GM12878 (cell line): Measurements from ENCODE around the gene REEP5. TPM values are rescaled to one million over a fixed set of nuclear protein-coding genes. Genes with fewer than 3 reads are reported as not detected.

Experiments used
- ATAC-seq: fragments of 200-7000 bp; cut with Tn5 transposase; 3 replicates; pipeline ENCODE4 v1.9.1; 2020; ENCODE audit warnings: mild to moderate bottlenecking, moderate library complexity
- BruUV-seq: library from RNA; stranded (reverse); fragments of 400-500 nt; replicated peaks from 2 replicates; lab custom pipeline; 2021; lab: Mats Ljungman, UMichigan
- CTCF ChIA-PET: fragments of 300-600 bp; sonication (Branson Sonifier 250); formaldehyde crosslinking; extraction: SDS; loops from one replicate; lab custom pipeline; 2021; ENCODE audit warnings: inconsistent platforms; lab: Yijun Ruan, JAX
- POLR2A ChIA-PET: fragments of 350-600 bp; formaldehyde crosslinking; extraction: SDS; loops from one replicate; lab custom pipeline; 2021; ENCODE audit warnings: inconsistent platforms; lab: Charles Lee
- RAD21 ChIA-PET: fragments of 300-600 bp; sonication (Branson Sonifier 250); formaldehyde crosslinking; loops from one replicate; lab custom pipeline; 2023; ENCODE audit warnings: antibody characterized with exemption; ENCODE audit not compliant: unreplicated experiment; lab: Charles Lee
- SMC1A ChIA-PET: fragments of 300-600 bp; sonication (Branson Sonifier 250); formaldehyde crosslinking; loops from one replicate; lab custom pipeline; 2023; ENCODE audit not compliant: unreplicated experiment, uncharacterized antibody; lab: Charles Lee
- DNase-seq: peaks from one replicate; pipeline ENCODE4 v3.0.0-alpha.2; 2011; ENCODE audit warnings: low read depth, low spot score
- FAIRE-seq: peaks from 3 replicates; lab custom pipeline; 2011; peaks lifted over from hg19 to GRCh38; lab: Jason Lieb, UNC
- H2AFZ ChIP-seq: 2 replicates; pipeline ENCODE4 v1.6.0; 2011; ENCODE audit warnings: low read depth, low read length, control low read depth; ENCODE audit not compliant: control insufficient read depth
- H3K27ac ChIP-seq: 2 replicates; pipeline ENCODE4 v1.5.1; 2011; ENCODE audit warnings: control low read depth; ENCODE audit not compliant: control insufficient read depth, insufficient read depth
- H3K27me3 ChIP-seq, 2 experiments: replicated peaks in 1 of 2; 2 replicates each; pipeline versions ENCODE4 v1.6.0 to v1.6.1; 2011; ENCODE audit warnings: low read length in 1 of 2; ENCODE audit not compliant: control insufficient read depth in 2 of 2, insufficient read depth in 2 of 2
- H3K36me3 ChIP-seq, 2 experiments: 2 replicates each; pipeline ENCODE4 v1.5.1; 2011; ENCODE audit warnings: low read length in 1 of 2; ENCODE audit not compliant: control insufficient read depth in 2 of 2, insufficient read depth in 2 of 2
- H3K4me1 ChIP-seq: 2 replicates; pipeline ENCODE4 v1.6.1; 2011; ENCODE audit warnings: mild to moderate bottlenecking, low read length, moderate library complexity, mixed read lengths; ENCODE audit not compliant: control insufficient read depth, insufficient read depth
- H3K4me2 ChIP-seq: 2 replicates; pipeline ENCODE4 v1.6.0; 2011; ENCODE audit warnings: control low read depth; ENCODE audit not compliant: control insufficient read depth, insufficient read depth
- H3K4me3 ChIP-seq: fragments of 200-600 bp; sonication (generic); 2 replicates; pipeline ENCODE4 v1.5.1; 2016
- H3K79me2 ChIP-seq: 2 replicates; pipeline ENCODE4 v1.6.0; 2011; ENCODE audit warnings: low read length; ENCODE audit not compliant: control insufficient read depth, insufficient read depth
- H3K9ac ChIP-seq: 2 replicates; pipeline ENCODE4 v1.8.0; 2011; ENCODE audit warnings: low read length, control low read depth, mixed read lengths; ENCODE audit not compliant: control insufficient read depth, insufficient read depth
- H3K9me3 ChIP-seq: replicated peaks from 3 replicates; pipeline ENCODE4 v1.5.1; 2011; ENCODE audit warnings: mild to moderate bottlenecking, low read length; ENCODE audit not compliant: control insufficient read depth, insufficient read depth
- H4K20me1 ChIP-seq: 2 replicates; pipeline ENCODE4 v1.6.0; 2011; ENCODE audit not compliant: control insufficient read depth, insufficient read depth
- ATF7 ChIP-seq: fragments of 450-650 bp; IDR thresholded peaks from 2 replicates; pipeline ENCODE4 v1.6.1; 2016; ENCODE audit warnings: low read depth, mild to moderate bottlenecking
- CBX5 ChIP-seq: sonication (generic); IDR thresholded peaks from 2 replicates; pipeline ENCODE4 v1.6.1; 2016; ENCODE audit warnings: low read depth, moderate library complexity, mild to moderate bottlenecking, inconsistent platforms
- GATAD2B ChIP-seq: fragments of 450-650 bp; conservative IDR thresholded peaks from 2 replicates; pipeline ENCODE4 v1.6.1; 2017; ENCODE audit warnings: low read depth, mild to moderate bottlenecking, moderate library complexity
- IKZF1 ChIP-seq: fragments of 450-650 bp; conservative IDR thresholded peaks from 2 replicates; pipeline ENCODE4 v1.6.1; 2017; ENCODE audit warnings: antibody characterized with exemption, mild to moderate bottlenecking
- KLF5 ChIP-seq: fragments of 450-650 bp; IDR thresholded peaks from 2 replicates; pipeline ENCODE4 v1.6.1; 2014; ENCODE audit warnings: mild to moderate bottlenecking; ENCODE audit not compliant: partially characterized antibody
- NBN ChIP-seq: fragments of 450-650 bp; IDR thresholded peaks from 2 replicates; pipeline ENCODE4 v1.6.1; 2016
- PAX5 ChIP-seq: IDR thresholded peaks from 2 replicates; pipeline ENCODE4 v1.6.1; 2011; ENCODE audit warnings: low read depth, low read length, borderline replicate concordance
- TBL1XR1 ChIP-seq: IDR thresholded peaks from 2 replicates; pipeline ENCODE4 v1.6.1; 2012; ENCODE audit warnings: low read depth, low read length, improper control_type of control experiment
- ZBTB11 ChIP-seq: fragments of 450-650 bp; formaldehyde crosslinking; IDR thresholded peaks from 2 replicates; pipeline ENCODE4 v1.5.0; 2022; ENCODE audit warnings: mild to moderate bottlenecking, missing genetic modification characterization
- ZNF207 ChIP-seq: fragments of 450-650 bp; IDR thresholded peaks from 2 replicates; pipeline ENCODE4 v1.6.1; 2014; ENCODE audit warnings: antibody characterized with exemption, mild to moderate bottlenecking, borderline replicate concordance
- WGBS: methylation state at CpG from one replicate; pipeline ENCODE4 v1.1.6; 2016; ENCODE audit warnings: low lambda C conversion rate; ENCODE audit not compliant: insufficient replicate concordance, insufficient coverage; ENCODE audit errors: missing lambda C conversion rate; 5-methylcytosine and 5-hydroxymethylcytosine counted together
- in situ Hi-C: fragments of 300-500 bp; cut with MboI; formaldehyde crosslinking; loops from 9 replicates; pipeline ENCODE4 v1.14.3; 2018; ENCODE audit warnings: mixed read lengths
- intact Hi-C: fragments of 100-400 bp; cut with micrococcal nuclease; formaldehyde crosslinking; loops from one replicate; pipeline ENCODE4 v1.14.2; 2022; ENCODE audit not compliant: unreplicated experiment
- polyA plus RNA-seq, 11 experiments: library from polyadenylated mRNA; depleted of rRNA in 4 of 11; unstranded in 6 of 11; stranded (reverse) in 5 of 11; fragments of >200 nt; fragmentation: Nextera tagmentation in 4 of 11; fragmentation: Illumina TruSeq in 1 of 11; extraction: Ambion mirVana in 4 of 11; extraction: Trizol in 1 of 11; gene quantifications; 1 replicate in 1 of 11; 2 replicates in 10 of 11; pipeline versions ENCODE4 v1.2.1 to v1.2.3, GENCODE V29; 2011 to 2016; ENCODE audit warnings: inconsistent platforms in 2 of 11, missing spikeins in 2 of 11, low read depth in 1 of 11
- total RNA-seq, 4 experiments: library from RNA; depleted of rRNA in 3 of 4; stranded (reverse); fragments of >200 nt in 3 of 4; fragmentation: Illumina TruSeq in 1 of 4; extraction: Trizol in 1 of 4; gene quantifications; 2 replicates each; pipeline versions ENCODE4 v1.2.1 to v1.2.3, GENCODE V29; 2013 to 2021

Gene REEP5
- total and polyA plus RNA-seq, 10 of the 15 experiments (the other 5 are each of a cell fraction or from before 2014, with no cell fraction given), result 30.5 to 211 (median 113) TPM

- BruUV-seq, result no TSS peak
- Histone ChIP-seq H3K4me3 (no peak overlapping the region), H3K36me3 (peaks cover 2 to 26% of the 10 kb centered on the region in 2 experiments), H3K4me1 (no peaks in the 10 kb centered on the region), H3K27ac (no peak overlapping the region), H3K27me3 (no peaks in the 10 kb centered on the region), H3K9me3 (no peaks in the 10 kb centered on the region), H3K4me2 (no peak overlapping the region), H2AFZ (no peak overlapping the region), H4K20me1 (no peaks in the 10 kb centered on the region), H3K79me2 (no peaks in the 10 kb centered on the region), H3K9ac (no peak overlapping the region)
- in situ Hi-C loops, result no loop called here
- intact Hi-C loops, result no loop called here
- FAIRE-seq, result no peak
- CTCF ChIA-PET, result no interaction called here
- no peak for TF ChIP-seq GATAD2B
- TF ChIP-seq CBX5, result no peak
- no peak for TF ChIP-seq ZBTB11 (CRISPR knock-in tag)
- TF ChIP-seq NBN, result no peak
- no peak for TF ChIP-seq PAX5
- no peak for TF ChIP-seq KLF5
- no peak for TF ChIP-seq TBL1XR1
- TF ChIP-seq IKZF1, result no peak
- no peak for TF ChIP-seq ATF7
- TF ChIP-seq ZNF207, result no peak
- WGBS, result 100% methylated on average over 2 of the region's 2 CpGs
- RAD21 ChIA-PET, result no interaction called here
- no peak for ATAC-seq
- DNase-seq, result no peak
- SMC1A ChIA-PET, result no interaction called here
- POLR2A ChIA-PET, result no interaction called here
Observed at GRCh38 chr5:112876362-112876761, 45.7 kb downstream of the REEP5 start.
